Measurements from ENCODE around the gene NCS1.
"Not testable (repeated sequence)": the region's sequence is repeated elsewhere in the genome, so short reads cannot be mapped to it uniquely, and the experiment has no call there.

NCS1 gene

DNA sequence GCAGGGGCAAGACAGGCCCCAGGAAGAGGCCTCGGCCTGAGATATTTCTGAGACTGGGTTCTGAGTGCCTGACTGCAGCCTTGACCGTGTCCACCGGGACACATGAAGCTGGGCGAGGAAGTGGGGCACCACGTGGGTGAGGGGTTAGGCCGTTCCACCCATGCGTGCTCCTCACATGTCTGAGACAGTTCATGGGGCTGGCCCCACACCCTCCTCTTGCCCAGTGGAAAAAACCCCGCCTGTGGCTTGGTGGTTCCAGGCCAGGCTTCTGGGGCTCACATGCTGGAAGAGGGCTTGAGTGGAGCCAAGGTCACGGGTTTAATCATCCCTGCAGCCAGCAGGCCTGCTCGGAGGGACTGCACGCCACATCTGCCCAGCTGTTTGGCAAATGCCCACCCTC is 104.8 kb downstream of the NCS1 start:
- peaks cover 33% of the 10 kb centered on the region for H3K27me3 ChIP-seq
- H3K4me3 ChIP-seq (ENCODE audit: low read depth in 1 of 2, low read length in 1 of 2): no peak overlapping the region
- H3K36me3 ChIP-seq: no peaks in the 10 kb centered on the region
- H3K27ac ChIP-seq: no peak overlapping the region
- H3K9me3 ChIP-seq: no peaks in the 10 kb centered on the region
- no peak for TF ChIP-seq CTCF (IDR thresholded peaks at IDR 0.05)
- no peaks in the 10 kb centered on the region for H3K4me1 ChIP-seq (ENCODE audit: control insufficient read depth in 1 of 2, insufficient read depth in 1 of 2, low read depth in 1 of 2, low read length in 1 of 2)

GRCh38 chr9:130277525-130277924 is 105.3 kb downstream of the NCS1 start:
- not testable (repeated sequence) for H3K9me3 ChIP-seq, H3K36me3 ChIP-seq

DNA sequence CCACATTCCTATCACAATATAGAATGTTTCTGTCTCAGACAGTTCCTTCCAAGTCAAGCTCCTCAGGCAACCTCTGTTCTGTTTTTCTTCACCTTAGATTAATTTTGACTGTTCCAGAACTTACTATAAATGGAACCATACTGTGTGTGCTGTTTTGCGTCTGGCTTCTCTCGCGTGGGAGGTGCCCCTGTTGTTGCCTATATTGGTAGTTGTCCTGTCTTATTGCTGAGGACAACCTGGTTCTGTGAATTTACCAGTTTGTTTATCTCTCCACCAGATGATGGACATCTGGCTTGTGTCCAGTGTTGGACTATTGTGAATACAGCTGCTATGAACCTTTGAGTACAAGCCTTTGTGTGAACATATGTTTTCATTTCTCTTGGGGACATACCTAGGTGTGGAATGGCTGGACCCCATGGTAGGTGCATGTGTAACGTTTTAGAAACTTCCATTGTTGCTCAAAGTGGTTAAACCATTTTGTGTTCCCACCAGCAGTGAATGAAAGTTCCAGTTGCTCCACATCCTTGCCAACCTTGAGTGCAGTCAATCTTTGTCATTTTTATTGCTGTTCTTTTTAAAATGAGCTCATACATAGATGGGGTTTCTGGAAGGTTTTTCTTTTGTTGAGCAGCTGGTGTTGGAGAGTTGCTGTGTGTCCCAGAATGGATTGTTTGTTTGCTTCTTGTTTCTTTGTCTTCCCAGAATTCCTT is 111.5 kb downstream of the NCS1 start:
- Histone ChIP-seq H3K4me3 (ENCODE audit: low read depth in 1 of 2, low read length in 1 of 2) (no peak overlapping the region), H3K36me3 (no peaks in the 10 kb centered on the region), H3K27ac (no peak overlapping the region), H3K27me3 (peaks cover 20% of the 10 kb centered on the region), H3K9me3 (no peaks in the 10 kb centered on the region), H3K4me1 (ENCODE audit: control insufficient read depth in 1 of 2, insufficient read depth in 1 of 2, low read depth in 1 of 2, low read length in 1 of 2) (no peaks in the 10 kb centered on the region)
- TF ChIP-seq CTCF (IDR thresholded peaks at IDR 0.05): no peak

More at GRCh38 chr9:130277525-130277924, 105.3 kb downstream of the NCS1 start:
- H3K27me3 ChIP-seq: peaks cover 34% of the 10 kb centered on the region
- H3K27ac ChIP-seq; H3K4me1 ChIP-seq (ENCODE audit: control insufficient read depth in 1 of 2, insufficient read depth in 1 of 2, low read depth in 1 of 2, low read length in 1 of 2); H3K4me3 ChIP-seq (ENCODE audit: low read depth in 1 of 2, low read length in 1 of 2): not testable (repeated sequence)

DNA sequence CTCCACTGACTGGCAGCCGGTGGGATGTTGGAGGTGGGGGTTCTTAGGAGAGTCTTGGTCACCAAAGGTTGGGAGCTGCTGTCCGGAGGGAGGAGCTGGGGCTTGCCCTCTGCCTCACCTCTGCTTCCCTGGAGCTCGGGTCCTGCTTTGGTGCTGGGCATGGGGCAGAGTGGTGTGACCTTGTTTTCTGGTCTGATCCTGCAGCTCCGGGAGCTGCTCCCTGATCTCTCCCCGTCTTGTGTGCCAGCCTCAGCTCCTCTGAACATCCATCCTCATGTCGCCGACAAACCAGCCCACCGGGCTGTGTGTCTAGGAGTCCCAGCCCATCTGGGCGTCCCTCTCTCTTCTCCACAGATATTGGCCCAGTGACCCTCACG is 112.0 kb downstream of the NCS1 start:
- Histone ChIP-seq H3K27ac (no peak overlapping the region), H3K27me3 (peaks cover 26% of the 10 kb centered on the region), H3K4me1 (ENCODE audit: control insufficient read depth in 1 of 2, insufficient read depth in 1 of 2, low read depth in 1 of 2, low read length in 1 of 2) (no peaks in the 10 kb centered on the region), H3K36me3 (no peaks in the 10 kb centered on the region), H3K4me3 (ENCODE audit: low read depth in 1 of 2, low read length in 1 of 2) (no peak overlapping the region), H3K9me3 (no peaks in the 10 kb centered on the region)
- no peak for TF ChIP-seq CTCF (IDR thresholded peaks at IDR 0.05)

- Histone ChIP-seq H3K4me3 (ENCODE audit: low read depth in 1 of 2, low read length in 1 of 2) (no peak overlapping the region), H3K27me3 (peaks cover 30% of the 10 kb centered on the region), H3K27ac (no peak overlapping the region), H3K4me1 (ENCODE audit: control insufficient read depth in 1 of 2, insufficient read depth in 1 of 2, low read depth in 1 of 2, low read length in 1 of 2) (no peaks in the 10 kb centered on the region), H3K9me3 (no peaks in the 10 kb centered on the region), H3K36me3 (no peaks in the 10 kb centered on the region)
- TF ChIP-seq CTCF (IDR thresholded peaks at IDR 0.05): no peak
Observed at GRCh38 chr9:130284690-130285089, 112.5 kb downstream of the NCS1 start.

GRCh38 chr9:130285271-130285670 is 113.1 kb downstream of the NCS1 start:
- no peak overlapping the region for H3K27ac ChIP-seq
- H3K9me3 ChIP-seq: no peaks in the 10 kb centered on the region
- H3K4me3 ChIP-seq (ENCODE audit: low read depth in 1 of 2, low read length in 1 of 2): no peak overlapping the region
- H3K36me3 ChIP-seq: no peaks in the 10 kb centered on the region
- H3K4me1 ChIP-seq (ENCODE audit: control insufficient read depth in 1 of 2, insufficient read depth in 1 of 2, low read depth in 1 of 2, low read length in 1 of 2): no peaks in the 10 kb centered on the region
- H3K27me3 ChIP-seq: peaks cover 36% of the 10 kb centered on the region
- TF ChIP-seq CTCF (IDR thresholded peaks at IDR 0.05): no peak

Data from neutrophil (primary cell).